ENCODE data around the gene ZNF853. TPM values are rescaled to one million over a fixed set of nuclear protein-coding genes. Genes with fewer than 3 reads are reported as not detected.

The ZNF853 gene
- total and polyA plus RNA-seq, 2 donors (not counting 1 experiment from before 2014, with no cell fraction given) = 2.5 to 6.3 TPM

GRCh38 chr7:6624246-6624611, 8.8 kb downstream of the ZNF853 start:
- Histone ChIP-seq H3K4me2 (replicated peaks; ENCODE audit: low read depth, low read length, poor library complexity, severe bottlenecking) (peak overlapping the region; percentile 70), H3K9me3 (ENCODE audit: control extremely low read depth in 1 of 3, control insufficient read depth in 2 of 3, insufficient read depth in 1 of 3, low read length in 2 of 3) (peaks cover 0 to 7% (median 0%) of the 10 kb centered on the region in 3 donors), H4K20me1 (ENCODE audit: control insufficient read depth, insufficient read depth, low read length, poor library complexity, severe bottlenecking) (no peaks in the 10 kb centered on the region), H3K79me2 (ENCODE audit: control insufficient read depth, insufficient read depth, low read length) (peaks cover 4% of the 10 kb centered on the region), H3K36me3 (replicated peaks in 1 of 2; ENCODE audit: control extremely low read depth in 1 of 2, control insufficient read depth in 1 of 2, extremely low read depth in 1 of 2, insufficient read depth in 2 of 2, low read length in 1 of 2) (no peaks in the 10 kb centered on the region), H3K27me3 (replicated peaks in 1 of 4; ENCODE audit: control extremely low read depth in 1 of 4, control insufficient read depth in 3 of 4, insufficient read depth in 4 of 4, low read length in 3 of 4) (no peaks in the 10 kb centered on the region), H3K9ac (ENCODE audit: low read length) (peak overlapping the region; percentile 13), H2AFZ (ENCODE audit: insufficient read depth, low read depth, low read length, poor library complexity, severe bottlenecking) (peak overlapping the region; percentile 52), H3K4me3 (ENCODE audit: control extremely low read depth in 1 of 5, extremely low read depth in 1 of 5, insufficient read depth in 1 of 5, low read depth in 2 of 5, low read length in 4 of 5) (peak overlapping the region in 1 of 5 experiments; percentile 30), H3K4me1 (ENCODE audit: control insufficient read depth in 2 of 2, insufficient read depth in 2 of 2, low read length in 2 of 2) (peaks cover 23 to 44% of the 10 kb centered on the region in 2 donors), H3K27ac (ENCODE audit: low read length in 2 of 2) (peak overlapping the region; percentile 51 to 77)
- DNase-seq (no peak), ATAC-seq (ENCODE audit: low read depth) (no peak)
- H3K4me1 Mint-ChIP-seq = peaks cover 37% of the 10 kb centered on the region
- 67% methylated on average over 1 of the region's 3 CpGs for WGBS (ENCODE audit: insufficient coverage)
- no peaks in the 10 kb centered on the region for H3K9me3 Mint-ChIP-seq (ENCODE audit: insufficient read depth)
- intact Hi-C loops (cut with micrococcal nuclease) = no loop called here
- ChIA-PET CTCF (no interaction called here), POLR2A (no interaction called here)
- H3K4me3 Mint-ChIP-seq = peak overlapping the region; percentile 57
- H3K27me3 Mint-ChIP-seq = no peaks in the 10 kb centered on the region
- TF ChIP-seq EZH2 (IDR thresholded peaks at IDR 0.05; ENCODE audit: borderline replicate concordance, insufficient read depth, low read depth, low read length, poor library complexity, severe bottlenecking) = no peak
- no peak for TF ChIP-seq CTCF (IDR thresholded peaks at IDR 0.05)
- peak overlapping the region; percentile 17 for H3K27ac Mint-ChIP-seq

- peaks cover 14% of the 10 kb centered on the region for H3K4me1 Mint-ChIP-seq
- H3K36me3 ChIP-seq (replicated peaks in 1 of 2; ENCODE audit: control extremely low read depth in 1 of 2, control insufficient read depth in 1 of 2, extremely low read depth in 1 of 2, insufficient read depth in 2 of 2, low read length in 1 of 2) = no peaks in the 10 kb centered on the region
- WGBS (ENCODE audit: insufficient coverage) = 93% methylated on average over 4 of the region's 6 CpGs
- ATAC-seq (ENCODE audit: low read depth) (no peak), DNase-seq (no peak)
- H3K9me3 Mint-ChIP-seq (ENCODE audit: insufficient read depth) = no peaks in the 10 kb centered on the region
- ChIA-PET CTCF (no interaction called here), POLR2A (no interaction called here)
- H3K27ac ChIP-seq (ENCODE audit: low read length in 2 of 2) = no peak overlapping the region
- peaks cover 4% of the 10 kb centered on the region for H3K79me2 ChIP-seq (ENCODE audit: control insufficient read depth, insufficient read depth, low read length)
- H3K4me2 ChIP-seq (replicated peaks; ENCODE audit: low read depth, low read length, poor library complexity, severe bottlenecking) = no peak overlapping the region
- H3K9ac ChIP-seq (ENCODE audit: low read length) = no peak overlapping the region
- no peaks in the 10 kb centered on the region for H3K27me3 Mint-ChIP-seq
- H3K27ac Mint-ChIP-seq = no peak overlapping the region
- no peak overlapping the region for H2AFZ ChIP-seq (ENCODE audit: insufficient read depth, low read depth, low read length, poor library complexity, severe bottlenecking)
- no peaks in the 10 kb centered on the region for H3K27me3 ChIP-seq (replicated peaks in 1 of 4; ENCODE audit: control extremely low read depth in 1 of 4, control insufficient read depth in 3 of 4, insufficient read depth in 4 of 4, low read length in 3 of 4)
- H3K4me1 ChIP-seq (ENCODE audit: control insufficient read depth in 2 of 2, insufficient read depth in 2 of 2, low read length in 2 of 2) = peaks cover 11 to 20% of the 10 kb centered on the region in 2 donors
- intact Hi-C loops (cut with micrococcal nuclease) = no loop called here
- H3K4me3 ChIP-seq (ENCODE audit: control extremely low read depth in 1 of 5, extremely low read depth in 1 of 5, insufficient read depth in 1 of 5, low read depth in 2 of 5, low read length in 4 of 5) = no peak overlapping the region
- no peaks in the 10 kb centered on the region for H3K9me3 ChIP-seq (ENCODE audit: control extremely low read depth in 1 of 3, control insufficient read depth in 2 of 3, insufficient read depth in 1 of 3, low read length in 2 of 3)
- no peaks in the 10 kb centered on the region for H4K20me1 ChIP-seq (ENCODE audit: control insufficient read depth, insufficient read depth, low read length, poor library complexity, severe bottlenecking)
- TF ChIP-seq EZH2 (IDR thresholded peaks at IDR 0.05; ENCODE audit: borderline replicate concordance, insufficient read depth, low read depth, low read length, poor library complexity, severe bottlenecking) (no peak), CTCF (IDR thresholded peaks at IDR 0.05) (no peak)
- H3K4me3 Mint-ChIP-seq = no peak overlapping the region
Measured at GRCh38 chr7:6628045-6628444, 12.6 kb downstream of the ZNF853 start.

Data from B cell (primary cell).